ENCODE results near the gene PIGV.

DNA sequence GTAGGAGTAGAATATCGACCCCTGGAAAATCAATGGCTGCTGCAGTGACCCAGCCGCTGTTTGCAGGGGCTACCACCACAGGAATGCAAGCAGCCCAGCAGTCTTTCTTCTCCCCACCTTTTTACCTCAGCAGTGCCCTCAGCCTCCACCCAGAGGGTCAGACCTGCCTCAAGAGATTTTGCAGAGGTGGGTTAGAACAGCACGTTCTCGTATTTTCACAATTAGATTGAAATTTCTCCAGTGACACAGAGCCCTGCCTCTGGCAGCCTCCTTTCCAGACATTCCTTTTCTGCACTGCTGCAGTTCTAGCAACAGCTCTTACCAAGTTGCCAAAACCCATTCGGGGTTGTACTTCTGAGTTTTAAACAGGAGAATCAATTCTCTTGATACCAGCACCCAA, 38.3 kb upstream of the PIGV start:
- TF ChIP-seq, protein P1, sequence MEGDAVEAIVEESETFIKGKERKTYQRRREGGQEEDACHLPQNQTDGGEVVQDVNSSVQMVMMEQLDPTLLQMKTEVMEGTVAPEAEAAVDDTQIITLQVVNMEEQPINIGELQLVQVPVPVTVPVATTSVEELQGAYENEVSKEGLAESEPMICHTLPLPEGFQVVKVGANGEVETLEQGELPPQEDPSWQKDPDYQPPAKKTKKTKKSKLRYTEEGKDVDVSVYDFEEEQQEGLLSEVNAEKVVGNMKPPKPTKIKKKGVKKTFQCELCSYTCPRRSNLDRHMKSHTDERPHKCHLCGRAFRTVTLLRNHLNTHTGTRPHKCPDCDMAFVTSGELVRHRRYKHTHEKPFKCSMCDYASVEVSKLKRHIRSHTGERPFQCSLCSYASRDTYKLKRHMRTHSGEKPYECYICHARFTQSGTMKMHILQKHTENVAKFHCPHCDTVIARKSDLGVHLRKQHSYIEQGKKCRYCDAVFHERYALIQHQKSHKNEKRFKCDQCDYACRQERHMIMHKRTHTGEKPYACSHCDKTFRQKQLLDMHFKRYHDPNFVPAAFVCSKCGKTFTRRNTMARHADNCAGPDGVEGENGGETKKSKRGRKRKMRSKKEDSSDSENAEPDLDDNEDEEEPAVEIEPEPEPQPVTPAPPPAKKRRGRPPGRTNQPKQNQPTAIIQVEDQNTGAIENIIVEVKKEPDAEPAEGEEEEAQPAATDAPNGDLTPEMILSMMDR (optimal IDR thresholded peaks at IDR 0.05 in 1 of 3, IDR thresholded peaks at IDR 0.05 in 1 of 3, conservative IDR thresholded peaks at IDR 0.05 in 1 of 3; ENCODE audit: extremely low read depth in 1 of 3, insufficient read depth in 2 of 3, low read length in 3 of 3): no peak
- TF ChIP-seq EZH2 (IDR thresholded peaks at IDR 0.05; ENCODE audit: low read length): no peak
